Measurements from ENCODE around the gene PRSS27. TPM values are rescaled to one million over a fixed set of nuclear protein-coding genes. Genes with fewer than 3 reads are reported as not detected.

The PRSS27 gene
- under 1 TPM; 0.17 to 0.43 (median 0.31) TPM for total RNA-seq (2021; fragmentation: NEBNext Ultra II Directional; extraction: Animal tissue kit (Norgen Biotek cat#: 25700))
- long read RNA-seq: 0 reads

DNA sequence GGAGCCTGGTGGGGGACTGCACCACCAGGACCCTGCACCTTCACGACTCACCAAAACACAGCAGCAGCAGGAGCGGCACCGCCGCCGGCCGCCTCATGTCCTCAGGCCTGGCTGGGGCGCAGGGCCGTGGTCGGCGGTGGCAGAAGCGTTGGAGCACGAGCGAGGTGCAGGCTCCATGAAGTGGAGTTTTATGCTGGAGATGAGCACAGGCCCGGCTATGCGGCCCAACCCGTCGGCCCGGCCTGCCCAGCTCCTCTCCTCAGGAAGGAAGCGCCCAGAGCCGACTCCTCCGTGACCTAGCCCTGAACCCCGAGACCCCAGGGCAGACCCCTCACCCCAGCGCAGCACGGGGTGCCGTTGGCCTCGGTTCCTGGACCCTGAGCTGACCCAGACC, at the start of gene PRSS27:
PRSS27 (minus strand) TSS at position 161 of the 394 bp plus-strand sequence; CDS start at position 97, 64 bp downstream.
- no peaks in the 10 kb centered on the region for H3K9me3 Mint-ChIP-seq
- TF ChIP-seq, protein P1, sequence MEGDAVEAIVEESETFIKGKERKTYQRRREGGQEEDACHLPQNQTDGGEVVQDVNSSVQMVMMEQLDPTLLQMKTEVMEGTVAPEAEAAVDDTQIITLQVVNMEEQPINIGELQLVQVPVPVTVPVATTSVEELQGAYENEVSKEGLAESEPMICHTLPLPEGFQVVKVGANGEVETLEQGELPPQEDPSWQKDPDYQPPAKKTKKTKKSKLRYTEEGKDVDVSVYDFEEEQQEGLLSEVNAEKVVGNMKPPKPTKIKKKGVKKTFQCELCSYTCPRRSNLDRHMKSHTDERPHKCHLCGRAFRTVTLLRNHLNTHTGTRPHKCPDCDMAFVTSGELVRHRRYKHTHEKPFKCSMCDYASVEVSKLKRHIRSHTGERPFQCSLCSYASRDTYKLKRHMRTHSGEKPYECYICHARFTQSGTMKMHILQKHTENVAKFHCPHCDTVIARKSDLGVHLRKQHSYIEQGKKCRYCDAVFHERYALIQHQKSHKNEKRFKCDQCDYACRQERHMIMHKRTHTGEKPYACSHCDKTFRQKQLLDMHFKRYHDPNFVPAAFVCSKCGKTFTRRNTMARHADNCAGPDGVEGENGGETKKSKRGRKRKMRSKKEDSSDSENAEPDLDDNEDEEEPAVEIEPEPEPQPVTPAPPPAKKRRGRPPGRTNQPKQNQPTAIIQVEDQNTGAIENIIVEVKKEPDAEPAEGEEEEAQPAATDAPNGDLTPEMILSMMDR (IDR thresholded peaks at IDR 0.05): no peak
- no peaks in the 10 kb centered on the region for H3K36me3 Mint-ChIP-seq (ENCODE audit: low read depth)
- no peak for DNase-seq
- H3K4me1 Mint-ChIP-seq (ENCODE audit: low read depth): peaks cover 7% of the 10 kb centered on the region
- H3K27ac Mint-ChIP-seq: peak within 1 kb of the TSS; percentile 69
- H3K27me3 Mint-ChIP-seq (ENCODE audit: insufficient read depth): peaks cover 14% of the 10 kb centered on the region
- H3K4me3 Mint-ChIP-seq: peak within 1 kb of the TSS; percentile 83

DNA sequence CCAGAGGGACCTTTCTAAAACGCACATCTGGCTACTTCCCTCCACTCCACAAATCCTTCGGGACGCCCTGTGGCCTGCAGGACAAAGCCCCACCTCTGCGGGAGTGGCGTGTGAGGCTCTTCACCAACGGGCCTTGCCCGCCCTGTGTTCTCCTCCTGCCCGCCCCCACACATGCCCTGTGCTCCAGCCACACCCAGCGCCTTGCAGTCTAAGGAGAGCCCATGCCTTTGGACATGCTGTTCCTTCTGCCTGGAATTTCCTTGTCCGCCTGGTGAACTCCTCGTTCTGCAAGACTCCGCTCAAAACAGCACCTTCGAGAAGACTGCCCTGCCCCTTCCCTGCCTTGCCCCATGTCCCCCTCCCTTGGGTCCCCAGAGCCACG, 49.6 kb upstream of the PRSS27 start:
- no peak overlapping the region for H3K4me3 Mint-ChIP-seq
- DNase-seq: no peak
- TF ChIP-seq, protein P1 (IDR thresholded peaks at IDR 0.05): no peak
- peak overlapping the region; percentile 55 for H3K27ac Mint-ChIP-seq
- peaks cover 47% of the 10 kb centered on the region for H3K4me1 Mint-ChIP-seq (ENCODE audit: low read depth)
- H3K36me3 Mint-ChIP-seq (ENCODE audit: low read depth): peaks cover 66% of the 10 kb centered on the region
- peaks cover 15% of the 10 kb centered on the region for H3K27me3 Mint-ChIP-seq (ENCODE audit: insufficient read depth)
- peaks cover 21% of the 10 kb centered on the region for H3K9me3 Mint-ChIP-seq

DNA sequence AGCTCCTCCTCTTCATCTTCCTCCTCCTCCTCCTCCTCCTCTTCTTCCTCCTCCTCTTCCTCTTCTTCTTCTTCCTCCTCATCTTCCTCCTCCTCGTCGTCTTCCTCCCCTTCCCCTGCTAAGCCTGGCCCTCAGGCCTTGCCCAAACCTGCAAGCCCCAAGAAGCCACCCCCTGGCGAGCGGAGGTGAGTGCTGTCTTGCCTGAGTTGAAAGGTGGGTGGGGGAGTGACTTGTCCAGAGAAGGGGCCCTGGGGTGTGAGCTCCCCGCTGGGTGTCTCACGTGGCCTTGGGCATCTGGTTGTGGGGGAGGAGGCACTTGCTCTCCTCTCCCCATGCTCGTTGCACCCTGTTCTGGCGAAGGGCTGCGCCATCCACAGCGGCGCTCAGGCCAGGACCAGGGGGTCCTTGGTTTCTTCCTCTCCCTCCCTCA, 49.1 kb upstream of the PRSS27 start:
- TF ChIP-seq, protein P1 (IDR thresholded peaks at IDR 0.05): no peak
- H3K36me3 Mint-ChIP-seq (ENCODE audit: low read depth): peaks cover 72% of the 10 kb centered on the region
- H3K27ac Mint-ChIP-seq: peak overlapping the region; percentile 55
- H3K4me3 Mint-ChIP-seq: no peak overlapping the region
- peaks cover 47% of the 10 kb centered on the region for H3K4me1 Mint-ChIP-seq (ENCODE audit: low read depth)
- DNase-seq: no peak
- H3K27me3 Mint-ChIP-seq (ENCODE audit: insufficient read depth): peaks cover 15% of the 10 kb centered on the region
- H3K9me3 Mint-ChIP-seq: peaks cover 23% of the 10 kb centered on the region

DNA sequence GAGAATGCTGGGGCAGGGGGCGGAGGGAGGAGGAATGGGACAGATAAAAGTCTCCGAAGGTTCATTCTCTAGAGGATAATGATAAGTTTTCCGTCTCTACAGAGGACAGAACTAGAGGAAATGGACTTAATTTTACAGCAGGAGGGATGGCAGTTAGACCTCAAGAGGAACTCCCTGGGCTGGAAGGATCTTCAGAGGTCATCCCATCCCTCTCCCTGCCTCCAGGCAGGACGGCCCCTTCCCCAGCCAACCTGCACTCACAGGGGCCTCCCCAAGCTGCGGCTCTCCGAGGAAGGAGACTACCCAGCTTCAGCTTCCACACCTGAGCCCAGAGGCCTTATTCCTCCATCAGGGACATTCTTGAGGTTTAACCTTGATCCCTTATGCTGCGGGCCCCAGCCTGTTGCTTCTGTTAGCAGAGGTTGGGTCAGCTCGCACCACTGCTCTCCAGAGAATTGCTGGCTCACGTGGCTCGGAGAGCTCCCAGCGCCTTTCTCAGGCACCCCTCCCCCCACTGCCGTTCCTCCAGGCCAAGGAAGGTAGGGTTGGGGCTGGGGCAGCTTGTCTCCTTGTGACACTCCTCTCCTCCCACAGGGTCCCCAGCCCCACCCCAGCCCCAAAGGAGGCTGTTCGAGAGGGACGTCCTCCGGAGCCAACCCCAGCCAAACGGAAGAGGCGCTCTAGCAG, 48.5 kb upstream of the PRSS27 start:
- DNase-seq: no peak
- TF ChIP-seq, protein P1 (IDR thresholded peaks at IDR 0.05): no peak
- Mint-ChIP-seq H3K4me3 (no peak overlapping the region), H3K27me3 (ENCODE audit: insufficient read depth) (peaks cover 15% of the 10 kb centered on the region), H3K36me3 (ENCODE audit: low read depth) (peaks cover 72% of the 10 kb centered on the region), H3K9me3 (peaks cover 29% of the 10 kb centered on the region), H3K27ac (peak overlapping the region; percentile 48), H3K4me1 (ENCODE audit: low read depth) (peaks cover 44% of the 10 kb centered on the region)

DNA sequence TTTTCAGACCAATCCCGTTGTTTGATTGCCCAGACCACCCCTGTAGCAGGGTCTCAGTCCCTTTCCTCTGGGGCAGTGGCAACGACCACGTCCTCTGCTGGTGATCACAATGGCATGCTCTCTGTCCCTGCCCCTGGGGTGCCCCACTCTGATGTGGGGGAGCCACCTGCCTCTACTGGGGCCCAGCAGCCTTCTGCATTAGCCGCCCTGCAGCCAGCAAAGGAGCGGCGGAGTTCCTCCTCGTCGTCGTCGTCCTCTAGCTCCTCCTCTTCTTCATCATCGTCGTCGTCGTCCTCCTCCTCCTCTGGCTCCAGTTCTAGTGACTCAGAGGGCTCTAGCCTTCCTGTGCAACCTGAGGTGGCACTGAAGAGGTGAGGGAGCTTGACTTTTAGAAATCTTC, 47.9 kb upstream of the PRSS27 start:
- Mint-ChIP-seq H3K4me1 (ENCODE audit: low read depth) (peaks cover 38% of the 10 kb centered on the region), H3K36me3 (ENCODE audit: low read depth) (peaks cover 72% of the 10 kb centered on the region), H3K9me3 (peaks cover 36% of the 10 kb centered on the region), H3K4me3 (peak overlapping the region; percentile 28; the same call in 1 of the 2 replicates), H3K27ac (peak overlapping the region; percentile 27; the same call in 1 of the 2 replicates), H3K27me3 (ENCODE audit: insufficient read depth) (peaks cover 18% of the 10 kb centered on the region)
- TF ChIP-seq, protein P1 (IDR thresholded peaks at IDR 0.05): no peak
- no peak for DNase-seq
